ENCODE results near the gene ARMC2.

ARMC2 gene

DNA sequence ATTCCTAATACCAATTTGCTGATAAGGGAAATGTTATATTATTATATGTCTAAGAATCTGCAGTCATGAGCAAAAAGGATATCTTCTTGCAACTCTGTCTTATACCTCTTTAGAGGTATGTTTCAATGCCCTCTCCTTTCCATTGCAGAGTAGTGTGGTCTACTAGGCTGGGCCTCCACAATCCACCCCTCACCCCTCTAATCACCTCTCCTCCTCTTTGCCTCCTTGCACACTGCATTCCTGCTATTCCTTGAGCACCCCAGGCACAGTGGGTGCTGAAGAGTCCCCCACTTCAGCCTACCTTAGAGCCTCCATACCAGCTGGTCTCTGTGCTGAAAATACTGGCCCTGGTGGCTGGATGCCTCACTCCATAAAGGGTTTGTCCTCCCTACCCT lies 26.9 kb downstream of the ARMC2 start:
- TF ChIP-seq, protein P1, sequence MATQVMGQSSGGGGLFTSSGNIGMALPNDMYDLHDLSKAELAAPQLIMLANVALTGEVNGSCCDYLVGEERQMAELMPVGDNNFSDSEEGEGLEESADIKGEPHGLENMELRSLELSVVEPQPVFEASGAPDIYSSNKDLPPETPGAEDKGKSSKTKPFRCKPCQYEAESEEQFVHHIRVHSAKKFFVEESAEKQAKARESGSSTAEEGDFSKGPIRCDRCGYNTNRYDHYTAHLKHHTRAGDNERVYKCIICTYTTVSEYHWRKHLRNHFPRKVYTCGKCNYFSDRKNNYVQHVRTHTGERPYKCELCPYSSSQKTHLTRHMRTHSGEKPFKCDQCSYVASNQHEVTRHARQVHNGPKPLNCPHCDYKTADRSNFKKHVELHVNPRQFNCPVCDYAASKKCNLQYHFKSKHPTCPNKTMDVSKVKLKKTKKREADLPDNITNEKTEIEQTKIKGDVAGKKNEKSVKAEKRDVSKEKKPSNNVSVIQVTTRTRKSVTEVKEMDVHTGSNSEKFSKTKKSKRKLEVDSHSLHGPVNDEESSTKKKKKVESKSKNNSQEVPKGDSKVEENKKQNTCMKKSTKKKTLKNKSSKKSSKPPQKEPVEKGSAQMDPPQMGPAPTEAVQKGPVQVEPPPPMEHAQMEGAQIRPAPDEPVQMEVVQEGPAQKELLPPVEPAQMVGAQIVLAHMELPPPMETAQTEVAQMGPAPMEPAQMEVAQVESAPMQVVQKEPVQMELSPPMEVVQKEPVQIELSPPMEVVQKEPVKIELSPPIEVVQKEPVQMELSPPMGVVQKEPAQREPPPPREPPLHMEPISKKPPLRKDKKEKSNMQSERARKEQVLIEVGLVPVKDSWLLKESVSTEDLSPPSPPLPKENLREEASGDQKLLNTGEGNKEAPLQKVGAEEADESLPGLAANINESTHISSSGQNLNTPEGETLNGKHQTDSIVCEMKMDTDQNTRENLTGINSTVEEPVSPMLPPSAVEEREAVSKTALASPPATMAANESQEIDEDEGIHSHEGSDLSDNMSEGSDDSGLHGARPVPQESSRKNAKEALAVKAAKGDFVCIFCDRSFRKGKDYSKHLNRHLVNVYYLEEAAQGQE (IDR thresholded peaks at IDR 0.05; ENCODE audit: insufficient read depth in 1 of 2, low read depth in 2 of 2, low read length in 2 of 2): no peak
- TF ChIP-seq TAF1 (IDR thresholded peaks at IDR 0.05; ENCODE audit: borderline replicate concordance, insufficient read depth, low read length) (no peak), FOXP2 (optimal IDR thresholded peaks at IDR 0.05; ENCODE audit: borderline replicate concordance, extremely low read depth, extremely low read length, insufficient read depth) (no peak), SIN3A (IDR thresholded peaks at IDR 0.05; ENCODE audit: borderline replicate concordance, insufficient read depth, low read length) (no peak), POLR2AphosphoS5 (IDR thresholded peaks at IDR 0.05; ENCODE audit: low read depth, low read length) (no peak)

DNA sequence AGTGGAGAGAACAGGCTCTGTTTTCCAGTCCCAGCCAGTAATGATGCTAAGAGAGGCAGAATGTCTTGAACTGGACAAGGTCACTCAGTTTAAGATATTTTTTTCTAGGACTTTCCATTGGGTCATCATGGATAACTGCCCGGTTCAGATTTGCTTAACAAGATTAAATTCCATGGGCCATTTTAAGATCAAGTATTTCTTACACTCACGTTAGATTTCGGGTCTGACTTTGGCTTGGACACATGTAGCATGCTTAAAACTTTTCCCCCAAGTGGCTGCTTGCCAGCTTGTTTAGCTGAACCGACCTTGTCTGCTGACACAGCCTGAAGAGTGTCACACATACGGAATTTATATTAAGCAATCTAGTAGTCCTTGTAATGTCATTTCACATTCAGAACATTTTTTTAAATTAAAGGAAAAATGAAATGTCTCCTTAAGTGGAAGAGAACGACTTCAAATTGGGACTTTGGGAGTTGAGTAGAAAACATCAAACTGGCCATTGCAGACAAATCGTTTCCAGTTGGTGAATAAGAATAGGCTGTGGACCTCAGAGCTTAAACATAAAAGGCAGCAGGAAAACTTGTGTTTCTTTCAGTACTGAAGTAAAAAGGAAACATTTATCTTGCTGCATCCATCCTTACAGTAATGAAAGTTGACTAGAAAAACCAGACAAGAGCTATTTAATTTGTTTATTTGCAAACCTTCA lies 29.0 kb downstream of the ARMC2 start:
- TF ChIP-seq FOXP2 (optimal IDR thresholded peaks at IDR 0.05; ENCODE audit: borderline replicate concordance, extremely low read depth, extremely low read length, insufficient read depth) (no peak), TAF1 (IDR thresholded peaks at IDR 0.05; ENCODE audit: borderline replicate concordance, insufficient read depth, low read length) (no peak), POLR2AphosphoS5 (IDR thresholded peaks at IDR 0.05; ENCODE audit: low read depth, low read length) (no peak), SIN3A (IDR thresholded peaks at IDR 0.05; ENCODE audit: borderline replicate concordance, insufficient read depth, low read length) (no peak)
- TF ChIP-seq, protein P1 (IDR thresholded peaks at IDR 0.05; ENCODE audit: insufficient read depth in 1 of 2, low read depth in 2 of 2, low read length in 2 of 2): no peak

DNA sequence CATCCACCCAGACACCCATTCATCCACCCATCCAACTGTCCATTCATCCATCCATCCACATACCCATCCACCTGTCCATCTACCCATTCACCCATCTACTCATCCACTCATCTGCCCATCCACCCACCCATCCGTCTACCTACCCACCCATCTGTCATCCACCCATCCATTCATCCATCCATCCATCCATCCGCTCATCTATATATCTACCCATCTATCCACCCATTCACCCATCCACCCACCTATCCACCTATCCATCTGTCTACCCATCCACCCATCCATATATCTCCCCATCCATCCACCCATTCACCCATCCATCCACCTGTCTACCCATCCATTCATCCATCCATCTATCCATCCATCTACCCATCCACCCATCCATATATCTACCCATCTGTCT lies 30.7 kb downstream of the ARMC2 start:
- TF ChIP-seq TAF1 (IDR thresholded peaks at IDR 0.05; ENCODE audit: borderline replicate concordance, insufficient read depth, low read length): no peak
- TF ChIP-seq FOXP2 (optimal IDR thresholded peaks at IDR 0.05; ENCODE audit: borderline replicate concordance, extremely low read depth, extremely low read length, insufficient read depth): no peak
- TF ChIP-seq SIN3A (IDR thresholded peaks at IDR 0.05; ENCODE audit: borderline replicate concordance, insufficient read depth, low read length): no peak
- TF ChIP-seq, protein P1 (IDR thresholded peaks at IDR 0.05; ENCODE audit: insufficient read depth in 1 of 2, low read depth in 2 of 2, low read length in 2 of 2): no peak
- TF ChIP-seq POLR2AphosphoS5 (IDR thresholded peaks at IDR 0.05; ENCODE audit: low read depth, low read length): no peak

DNA sequence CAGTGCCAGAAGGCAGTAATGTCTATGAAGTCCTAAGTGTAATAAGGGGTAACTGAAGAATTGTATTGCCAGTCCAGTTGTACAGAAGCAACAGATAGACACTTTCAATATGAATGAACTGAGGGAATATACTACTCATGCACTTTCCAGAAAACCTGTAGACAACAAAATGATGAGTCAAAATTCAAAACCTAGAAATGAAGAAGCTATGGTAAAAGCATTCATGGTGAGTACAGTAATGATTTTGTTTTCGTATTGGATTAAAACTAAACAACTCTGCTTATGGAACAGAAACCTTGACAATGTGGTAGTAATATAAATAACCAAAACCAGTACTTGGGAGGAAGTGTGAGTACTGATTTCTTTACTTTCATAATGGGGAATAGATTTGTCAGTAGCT lies 35.0 kb downstream of the ARMC2 start:
- TF ChIP-seq SIN3A (IDR thresholded peaks at IDR 0.05; ENCODE audit: borderline replicate concordance, insufficient read depth, low read length): no peak
- no peak for TF ChIP-seq TAF1 (IDR thresholded peaks at IDR 0.05; ENCODE audit: borderline replicate concordance, insufficient read depth, low read length)
- TF ChIP-seq POLR2AphosphoS5 (IDR thresholded peaks at IDR 0.05; ENCODE audit: low read depth, low read length): no peak
- no peak for TF ChIP-seq FOXP2 (optimal IDR thresholded peaks at IDR 0.05; ENCODE audit: borderline replicate concordance, extremely low read depth, extremely low read length, insufficient read depth)
- TF ChIP-seq, protein P1 (IDR thresholded peaks at IDR 0.05; ENCODE audit: insufficient read depth in 1 of 2, low read depth in 2 of 2, low read length in 2 of 2): no peak
